SU-DHL-6 (cell line): ENCODE measurements around the gene SLC22A13.

Source experiments
- H2AFZ ChIP-seq: fragments of 200-600 bp; sonication (generic); 2 replicates; pipeline ENCODE4 v1.6.1; 2014; ENCODE audit warnings: low read depth, mild to moderate bottlenecking, moderate library complexity, mixed read lengths, antibody characterized with exemption, low read length; ENCODE audit not compliant: severe bottlenecking
- H3F3A ChIP-seq: fragments of 200-600 bp; shearing (Covaris generic); 2 replicates; pipeline ENCODE4 v1.6.0; 2016; ENCODE audit warnings: antibody characterized with exemption, mild to moderate bottlenecking; ENCODE audit not compliant: insufficient read depth
- H3K27ac ChIP-seq: fragments of 200-600 bp; sonication (generic); 2 replicates; pipeline ENCODE4 v1.5.1; 2016; ENCODE audit warnings: low read depth, mild to moderate bottlenecking, low read length, moderate library complexity, mixed read lengths
- H3K27me3 ChIP-seq: fragments of 200-600 bp; sonication (generic), shearing (Covaris generic); 2 replicates; pipeline ENCODE4 v1.6.0; 2014; ENCODE audit warnings: mild to moderate bottlenecking, low read length
- H3K36me3 ChIP-seq: fragments of 200-600 bp; sonication (generic); 2 replicates; pipeline ENCODE4 v1.6.1; 2014; ENCODE audit warnings: mild to moderate bottlenecking, low read length, mixed read lengths
- H3K4me2 ChIP-seq: fragments of 300-600, 200-600 bp; shearing (Covaris generic), sonication (generic); 2 replicates; pipeline ENCODE4 v1.6.0; 2014; ENCODE audit warnings: low read length, low read depth, mild to moderate bottlenecking; ENCODE audit not compliant: poor library complexity, severe bottlenecking
- H3K4me3 ChIP-seq: fragments of 200-600 bp; sonication (generic); 2 replicates; pipeline ENCODE4 v1.5.1; 2014; ENCODE audit warnings: antibody characterized with exemption, low read length, mild to moderate bottlenecking, mixed read lengths; ENCODE audit not compliant: insufficient read depth, poor library complexity, severe bottlenecking
- H3K79me2 ChIP-seq: fragments of 200-600 bp; sonication (generic); 2 replicates; pipeline ENCODE4 v1.6.1; 2014; ENCODE audit warnings: mild to moderate bottlenecking, low read length, moderate library complexity; ENCODE audit not compliant: insufficient read depth
- H3K9ac ChIP-seq: fragments of 200-600 bp; sonication (generic); 2 replicates; pipeline ENCODE4 v1.7.0; 2014; ENCODE audit warnings: mild to moderate bottlenecking, low read length
- H3K9me2 ChIP-seq: fragments of 200-600 bp; sonication (generic); replicated peaks from 2 replicates; pipeline ENCODE4 v1.6.1; 2014; ENCODE audit warnings: low read length; ENCODE audit not compliant: insufficient read depth
- H3K9me3 ChIP-seq: fragments of 200-600 bp; sonication (generic); 2 replicates; pipeline ENCODE4 v1.6.1; 2014; ENCODE audit warnings: low read length, mixed read lengths; ENCODE audit not compliant: insufficient read depth
- H4K20me1 ChIP-seq: fragments of 200-600 bp; sonication (generic); 2 replicates; pipeline ENCODE4 v1.6.1; 2014; ENCODE audit warnings: low read depth, mild to moderate bottlenecking, antibody characterized with exemption, low read length, moderate library complexity, mixed read lengths
- CTCF ChIP-seq: fragments of 200-600 bp; sonication (generic); IDR thresholded peaks from one replicate; pipeline ENCODE4 v1.5.1; 2017; ENCODE audit warnings: antibody characterized with exemption, mild to moderate bottlenecking, low read length, moderate library complexity; ENCODE audit not compliant: insufficient read depth, poor library complexity, severe bottlenecking
- EZH2phosphoT487 ChIP-seq: fragments of 200-600 bp; sonication (generic), shearing (Covaris generic); conservative IDR thresholded peaks from 2 replicates; pipeline ENCODE4 v1.6.1; 2018; ENCODE audit warnings: mild to moderate bottlenecking, antibody characterized with exemption, low read length, moderate library complexity, mixed read lengths

Gene SLC22A13

GRCh38 chr3:38327335-38328009, 61.9 kb downstream of the SLC22A13 start:
- Histone ChIP-seq H3K79me2 (no peaks in the 10 kb centered on the region), H3K9me3 (no peaks in the 10 kb centered on the region), H3K4me3 (no peak overlapping the region), H4K20me1 (no peaks in the 10 kb centered on the region), H3F3A (no peaks in the 10 kb centered on the region), H3K36me3 (no peaks in the 10 kb centered on the region), H2AFZ (no peak overlapping the region), H3K9me2 (no peaks in the 10 kb centered on the region), H3K27ac (no peak overlapping the region), H3K27me3 (no peaks in the 10 kb centered on the region), H3K4me2 (no peak overlapping the region), H3K9ac (no peak overlapping the region)
- no peak for TF ChIP-seq CTCF
- TF ChIP-seq EZH2phosphoT487 = no peak
